GM12878 (cell line): ENCODE data around the gene OTOF. TPM values are rescaled to one million over a fixed set of nuclear protein-coding genes. Genes with fewer than 3 reads are reported as not detected.

Source experiments
- ATAC-seq: fragments of 200-7000 bp; cut with Tn5 transposase; 3 replicates; pipeline ENCODE4 v1.9.1; 2020; ENCODE audit warnings: mild to moderate bottlenecking, moderate library complexity
- BruUV-seq: library from RNA; stranded (reverse); fragments of 400-500 nt; replicated peaks from 2 replicates; lab custom pipeline; 2021; lab: Mats Ljungman, UMichigan
- CTCF ChIA-PET: fragments of 300-600 bp; sonication (Branson Sonifier 250); formaldehyde crosslinking; extraction: SDS; loops from one replicate; lab custom pipeline; 2021; ENCODE audit warnings: inconsistent platforms; lab: Yijun Ruan, JAX
- POLR2A ChIA-PET: fragments of 350-600 bp; formaldehyde crosslinking; extraction: SDS; loops from one replicate; lab custom pipeline; 2021; ENCODE audit warnings: inconsistent platforms; lab: Charles Lee
- RAD21 ChIA-PET: fragments of 300-600 bp; sonication (Branson Sonifier 250); formaldehyde crosslinking; loops from one replicate; lab custom pipeline; 2023; ENCODE audit warnings: antibody characterized with exemption; ENCODE audit not compliant: unreplicated experiment; lab: Charles Lee
- SMC1A ChIA-PET: fragments of 300-600 bp; sonication (Branson Sonifier 250); formaldehyde crosslinking; loops from one replicate; lab custom pipeline; 2023; ENCODE audit not compliant: unreplicated experiment, uncharacterized antibody; lab: Charles Lee
- DNase-seq: peaks from one replicate; pipeline ENCODE4 v3.0.0-alpha.2; 2011; ENCODE audit warnings: low read depth, low spot score
- FAIRE-seq: peaks from 3 replicates; lab custom pipeline; 2011; peaks lifted over from hg19 to GRCh38; lab: Jason Lieb, UNC
- H2AFZ ChIP-seq: 2 replicates; pipeline ENCODE4 v1.6.0; 2011; ENCODE audit warnings: low read depth, low read length, control low read depth; ENCODE audit not compliant: control insufficient read depth
- H3K27ac ChIP-seq: 2 replicates; pipeline ENCODE4 v1.5.1; 2011; ENCODE audit warnings: control low read depth; ENCODE audit not compliant: control insufficient read depth, insufficient read depth
- H3K27me3 ChIP-seq, 2 experiments: replicated peaks in 1 of 2; 2 replicates each; pipeline versions ENCODE4 v1.6.0 to v1.6.1; 2011; ENCODE audit warnings: low read length in 1 of 2; ENCODE audit not compliant: control insufficient read depth in 2 of 2, insufficient read depth in 2 of 2
- H3K36me3 ChIP-seq, 2 experiments: 2 replicates each; pipeline ENCODE4 v1.5.1; 2011; ENCODE audit warnings: low read length in 1 of 2; ENCODE audit not compliant: control insufficient read depth in 2 of 2, insufficient read depth in 2 of 2
- H3K4me1 ChIP-seq: 2 replicates; pipeline ENCODE4 v1.6.1; 2011; ENCODE audit warnings: mild to moderate bottlenecking, low read length, moderate library complexity, mixed read lengths; ENCODE audit not compliant: control insufficient read depth, insufficient read depth
- H3K4me2 ChIP-seq: 2 replicates; pipeline ENCODE4 v1.6.0; 2011; ENCODE audit warnings: control low read depth; ENCODE audit not compliant: control insufficient read depth, insufficient read depth
- H3K4me3 ChIP-seq: fragments of 200-600 bp; sonication (generic); 2 replicates; pipeline ENCODE4 v1.5.1; 2016
- H3K79me2 ChIP-seq: 2 replicates; pipeline ENCODE4 v1.6.0; 2011; ENCODE audit warnings: low read length; ENCODE audit not compliant: control insufficient read depth, insufficient read depth
- H3K9ac ChIP-seq: 2 replicates; pipeline ENCODE4 v1.8.0; 2011; ENCODE audit warnings: low read length, control low read depth, mixed read lengths; ENCODE audit not compliant: control insufficient read depth, insufficient read depth
- H3K9me3 ChIP-seq: replicated peaks from 3 replicates; pipeline ENCODE4 v1.5.1; 2011; ENCODE audit warnings: mild to moderate bottlenecking, low read length; ENCODE audit not compliant: control insufficient read depth, insufficient read depth
- H4K20me1 ChIP-seq: 2 replicates; pipeline ENCODE4 v1.6.0; 2011; ENCODE audit not compliant: control insufficient read depth, insufficient read depth
- CTCF ChIP-seq, 3 experiments: IDR thresholded peaks in 2 of 3; conservative IDR thresholded peaks in 1 of 3; 2 replicates each; pipeline ENCODE4 v1.5.1; 2011; ENCODE audit warnings: low read depth in 3 of 3, low read length in 3 of 3, mild to moderate bottlenecking in 3 of 3, control low read depth in 2 of 3, moderate library complexity in 2 of 3, inconsistent platforms in 1 of 3, mixed read lengths in 1 of 3; ENCODE audit not compliant: control insufficient read depth in 2 of 3, insufficient read depth in 1 of 3; ENCODE audit errors: extremely low read depth in 1 of 3
- EED ChIP-seq: sonication (generic); IDR thresholded peaks from 2 replicates; pipeline ENCODE4 v1.6.1; 2016; ENCODE audit warnings: antibody characterized with exemption, low read depth
- EGR1 ChIP-seq, 2 experiments: IDR thresholded peaks; 1 replicate in 1 of 2; 2 replicates in 1 of 2; pipeline ENCODE4 v1.6.1; 2011 to 2012; ENCODE audit warnings: low read depth in 2 of 2, low read length in 2 of 2, borderline replicate concordance in 1 of 2, mild to moderate bottlenecking in 1 of 2, moderate library complexity in 1 of 2
- EP300 ChIP-seq, 2 experiments: fragments of 150-350 bp in 1 of 2; IDR thresholded peaks; 2 replicates each; pipeline ENCODE4 v1.6.1; 2011 to 2012; ENCODE audit warnings: low read depth in 2 of 2, low read length in 2 of 2, borderline replicate concordance in 1 of 2, improper control_type of control experiment in 1 of 2, inconsistent platforms in 1 of 2; ENCODE audit not compliant: control insufficient read depth in 1 of 2
- FOXK2 ChIP-seq: fragments of 450-650 bp; IDR thresholded peaks from 2 replicates; pipeline ENCODE4 v1.6.1; 2017; ENCODE audit warnings: mild to moderate bottlenecking, moderate library complexity
- HSF1 ChIP-seq: fragments of 150-350 bp; IDR thresholded peaks from 2 replicates; pipeline ENCODE4 v1.6.1; 2014; ENCODE audit warnings: mild to moderate bottlenecking, low read depth, low read length
- KDM1A ChIP-seq: fragments of 200-600 bp; sonication (generic); IDR thresholded peaks from 2 replicates; pipeline ENCODE4 v1.6.1; 2016; ENCODE audit warnings: borderline replicate concordance
- MXI1 ChIP-seq: fragments of 150-350 bp; IDR thresholded peaks from 2 replicates; pipeline ENCODE4 v1.6.1; 2011; ENCODE audit warnings: low read depth, mild to moderate bottlenecking, inconsistent platforms, low read length, improper control_type of control experiment
- NBN ChIP-seq: fragments of 450-650 bp; IDR thresholded peaks from 2 replicates; pipeline ENCODE4 v1.6.1; 2016
- NR2C1 ChIP-seq: fragments of 450-650 bp; IDR thresholded peaks from 2 replicates; pipeline ENCODE4 v1.6.1; 2017; ENCODE audit warnings: antibody characterized with exemption, mild to moderate bottlenecking, moderate library complexity
- STAT1 ChIP-seq: fragments of 450-650 bp; conservative IDR thresholded peaks from 2 replicates; pipeline ENCODE4 v1.6.1; 2014; ENCODE audit warnings: antibody characterized with exemption, mild to moderate bottlenecking
- ZBTB11 ChIP-seq: fragments of 450-650 bp; formaldehyde crosslinking; IDR thresholded peaks from 2 replicates; pipeline ENCODE4 v1.5.0; 2022; ENCODE audit warnings: mild to moderate bottlenecking, missing genetic modification characterization
- WGBS: methylation state at CpG from one replicate; pipeline ENCODE4 v1.1.6; 2016; ENCODE audit warnings: low lambda C conversion rate; ENCODE audit not compliant: insufficient replicate concordance, insufficient coverage; ENCODE audit errors: missing lambda C conversion rate; 5-methylcytosine and 5-hydroxymethylcytosine counted together
- in situ Hi-C: fragments of 300-500 bp; cut with MboI; formaldehyde crosslinking; loops from 9 replicates; pipeline ENCODE4 v1.14.3; 2018; ENCODE audit warnings: mixed read lengths
- intact Hi-C: fragments of 100-400 bp; cut with micrococcal nuclease; formaldehyde crosslinking; loops from one replicate; pipeline ENCODE4 v1.14.2; 2022; ENCODE audit not compliant: unreplicated experiment
- polyA plus RNA-seq, 11 experiments: library from polyadenylated mRNA; depleted of rRNA in 4 of 11; unstranded in 6 of 11; stranded (reverse) in 5 of 11; fragments of >200 nt; fragmentation: Nextera tagmentation in 4 of 11; fragmentation: Illumina TruSeq in 1 of 11; extraction: Ambion mirVana in 4 of 11; extraction: Trizol in 1 of 11; gene quantifications; 1 replicate in 1 of 11; 2 replicates in 10 of 11; pipeline versions ENCODE4 v1.2.1 to v1.2.3, GENCODE V29; 2011 to 2016; ENCODE audit warnings: inconsistent platforms in 2 of 11, missing spikeins in 2 of 11, low read depth in 1 of 11
- total RNA-seq, 4 experiments: library from RNA; depleted of rRNA in 3 of 4; stranded (reverse); fragments of >200 nt in 3 of 4; fragmentation: Illumina TruSeq in 1 of 4; extraction: Trizol in 1 of 4; gene quantifications; 2 replicates each; pipeline versions ENCODE4 v1.2.1 to v1.2.3, GENCODE V29; 2013 to 2021
- TF ChIP-seq, protein P1 (sequence below): fragments of 450-650 bp; conservative IDR thresholded peaks from 2 replicates; pipeline ENCODE4 v1.6.1; 2017; ENCODE audit warnings: mild to moderate bottlenecking, moderate library complexity
- TF ChIP-seq, protein P2 (sequence below): IDR thresholded peaks from 2 replicates; pipeline ENCODE4 v1.6.1; 2011; ENCODE audit warnings: low read depth, mild to moderate bottlenecking, low read length, moderate library complexity, borderline replicate concordance; ENCODE audit errors: extremely low read depth

OTOF gene
- total and polyA plus RNA-seq, 10 of the 15 experiments (the other 5 are each of a cell fraction or from before 2014, with no cell fraction given): under 0.01 to 0.31 (median 0.07) TPM; not detected in 6

DNA sequence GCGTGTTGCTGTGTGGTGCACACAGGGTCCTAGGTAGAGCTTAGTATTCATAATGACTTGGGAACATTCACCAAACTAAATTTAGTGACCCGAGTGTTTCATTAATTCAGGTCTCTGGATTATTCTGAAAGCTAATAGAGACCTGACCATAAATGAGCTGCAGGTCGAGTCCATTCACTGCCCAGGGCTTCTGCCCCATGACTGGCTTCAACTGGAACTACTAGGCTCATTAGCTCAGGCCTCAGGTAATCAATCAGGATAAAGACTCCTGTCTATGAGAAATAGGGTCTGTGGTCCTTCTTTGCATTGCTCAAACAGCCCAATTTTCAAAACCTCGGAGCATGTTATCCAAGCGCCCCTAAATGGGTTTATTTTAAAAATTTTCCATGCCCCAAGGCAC, 30.0 kb upstream of the OTOF start:
- TF ChIP-seq CTCF (IDR thresholded peaks at IDR 0.05 in 2 of 3, conservative IDR thresholded peaks at IDR 0.05 in 1 of 3; ENCODE audit: control insufficient read depth in 2 of 3, extremely low read depth in 1 of 3, insufficient read depth in 1 of 3, low read depth in 3 of 3, low read length in 3 of 3): no peak
- TF ChIP-seq ZBTB11 (CRISPR knock-in tag): no peak
- TF ChIP-seq EGR1 (IDR thresholded peaks at IDR 0.05; ENCODE audit: borderline replicate concordance in 1 of 2, low read depth in 2 of 2, low read length in 2 of 2): no peak
- TF ChIP-seq, protein P1, sequence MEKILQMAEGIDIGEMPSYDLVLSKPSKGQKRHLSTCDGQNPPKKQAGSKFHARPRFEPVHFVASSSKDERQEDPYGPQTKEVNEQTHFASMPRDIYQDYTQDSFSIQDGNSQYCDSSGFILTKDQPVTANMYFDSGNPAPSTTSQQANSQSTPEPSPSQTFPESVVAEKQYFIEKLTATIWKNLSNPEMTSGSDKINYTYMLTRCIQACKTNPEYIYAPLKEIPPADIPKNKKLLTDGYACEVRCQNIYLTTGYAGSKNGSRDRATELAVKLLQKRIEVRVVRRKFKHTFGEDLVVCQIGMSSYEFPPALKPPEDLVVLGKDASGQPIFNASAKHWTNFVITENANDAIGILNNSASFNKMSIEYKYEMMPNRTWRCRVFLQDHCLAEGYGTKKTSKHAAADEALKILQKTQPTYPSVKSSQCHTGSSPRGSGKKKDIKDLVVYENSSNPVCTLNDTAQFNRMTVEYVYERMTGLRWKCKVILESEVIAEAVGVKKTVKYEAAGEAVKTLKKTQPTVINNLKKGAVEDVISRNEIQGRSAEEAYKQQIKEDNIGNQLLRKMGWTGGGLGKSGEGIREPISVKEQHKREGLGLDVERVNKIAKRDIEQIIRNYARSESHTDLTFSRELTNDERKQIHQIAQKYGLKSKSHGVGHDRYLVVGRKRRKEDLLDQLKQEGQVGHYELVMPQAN: no peak
- TF ChIP-seq EP300 (IDR thresholded peaks at IDR 0.05; ENCODE audit: borderline replicate concordance in 1 of 2, control insufficient read depth in 1 of 2, low read depth in 2 of 2, low read length in 2 of 2): no peak
- TF ChIP-seq MXI1: no peak
- TF ChIP-seq NR2C1: no peak
- TF ChIP-seq, protein P2, sequence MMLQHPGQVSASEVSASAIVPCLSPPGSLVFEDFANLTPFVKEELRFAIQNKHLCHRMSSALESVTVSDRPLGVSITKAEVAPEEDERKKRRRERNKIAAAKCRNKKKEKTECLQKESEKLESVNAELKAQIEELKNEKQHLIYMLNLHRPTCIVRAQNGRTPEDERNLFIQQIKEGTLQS: no peak
- TF ChIP-seq STAT1: no peak
- TF ChIP-seq HSF1: no peak
- no peak for TF ChIP-seq KDM1A
- no peak for TF ChIP-seq EED
- TF ChIP-seq FOXK2: no peak
- no peak for TF ChIP-seq NBN
- DNase-seq (no peak), ATAC-seq (no peak), FAIRE-seq (no peak)
- Histone ChIP-seq H3K9me3 (no peaks in the 10 kb centered on the region), H3K9ac (no peak overlapping the region), H3K36me3 (no peaks in the 10 kb centered on the region), H3K4me3 (no peak overlapping the region), H3K4me2 (no peak overlapping the region), H4K20me1 (no peaks in the 10 kb centered on the region), H3K27me3 (peaks cover 3 to 8% of the 10 kb centered on the region in 2 experiments), H3K79me2 (no peaks in the 10 kb centered on the region), H2AFZ (no peak overlapping the region), H3K27ac (no peak overlapping the region), H3K4me1 (no peaks in the 10 kb centered on the region; the same call in 1 of the 2 replicates)
- in situ Hi-C loops: no loop called here
- RAD21 ChIA-PET: no interaction called here
- CTCF ChIA-PET: interaction anchor here (0.7 kb wide), 1 partner anchor 42 kb away, joined by 3 read pairs; no protein-coding TSS in a partner anchor
- SMC1A ChIA-PET: no interaction called here
- POLR2A ChIA-PET: no interaction called here
- intact Hi-C loops: loop anchor here (10.0 kb wide), 1 partner anchor 237 kb away; no protein-coding TSS in a partner anchor
- BruUV-seq: no TSS peak
- 39% methylated on average over 5 of the region's 5 CpGs for WGBS
